Activated T-cell treated with anti-CD3 and anti-CD28 coated beads for 1 hour (primary cell): Measurements from ENCODE around the gene GAA.
"Not testable (repeated sequence)": the region's sequence is repeated elsewhere in the genome, so short reads cannot be mapped to it uniquely, and the experiment has no call there.

Source experiments
- DNase-seq: peaks from one replicate; pipeline ENCODE4 v3.0.0-alpha.2; 2020; ENCODE audit warnings: low read depth

Gene GAA

DNA sequence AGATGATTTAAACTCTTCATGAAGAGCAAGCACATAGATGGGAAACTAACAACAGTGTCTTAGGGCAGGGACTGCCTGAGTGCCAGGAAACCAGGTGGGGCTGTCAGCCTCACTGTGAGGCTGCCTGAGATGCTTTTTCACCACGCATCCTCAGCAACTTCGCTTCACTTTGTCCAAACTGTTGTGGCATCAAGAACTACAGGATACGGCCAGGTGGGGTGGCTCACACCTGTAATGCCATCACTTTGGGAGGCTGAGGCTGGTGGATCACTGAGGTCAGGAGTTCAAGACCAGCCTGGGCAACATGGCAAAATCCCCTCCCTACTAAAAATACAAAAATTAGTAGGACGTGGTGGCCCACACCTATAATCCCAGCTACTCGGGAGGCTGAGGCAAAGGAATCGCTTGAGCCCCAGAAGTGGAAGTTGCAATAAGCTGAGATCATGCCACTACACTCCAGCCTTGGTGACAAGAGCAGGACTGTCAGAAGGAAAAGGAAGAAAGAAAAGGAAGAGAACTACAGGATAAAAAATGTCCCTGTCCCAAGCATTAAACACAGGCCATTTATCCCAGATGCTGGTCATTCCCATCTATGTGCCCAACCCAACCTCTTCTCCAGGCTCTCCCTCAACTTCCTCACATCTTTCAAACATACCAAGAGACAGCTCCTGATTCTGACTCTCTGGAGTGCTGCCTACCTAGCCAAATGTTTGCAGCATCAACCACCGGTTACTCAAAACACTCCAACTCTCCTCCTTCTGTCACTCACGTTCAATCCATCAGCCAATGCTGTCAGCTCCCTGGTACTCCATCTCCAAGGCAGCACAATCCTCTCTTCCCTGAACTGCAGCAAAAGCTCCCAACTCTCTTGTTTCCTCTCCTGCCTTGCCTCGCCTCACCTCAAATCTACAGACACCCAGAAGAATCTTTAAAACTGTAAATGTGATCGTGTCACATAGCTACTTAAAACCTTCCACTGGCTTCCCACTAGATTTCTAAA, 44.0 kb downstream of the GAA start:
- DNase-seq, result no peak

DNA sequence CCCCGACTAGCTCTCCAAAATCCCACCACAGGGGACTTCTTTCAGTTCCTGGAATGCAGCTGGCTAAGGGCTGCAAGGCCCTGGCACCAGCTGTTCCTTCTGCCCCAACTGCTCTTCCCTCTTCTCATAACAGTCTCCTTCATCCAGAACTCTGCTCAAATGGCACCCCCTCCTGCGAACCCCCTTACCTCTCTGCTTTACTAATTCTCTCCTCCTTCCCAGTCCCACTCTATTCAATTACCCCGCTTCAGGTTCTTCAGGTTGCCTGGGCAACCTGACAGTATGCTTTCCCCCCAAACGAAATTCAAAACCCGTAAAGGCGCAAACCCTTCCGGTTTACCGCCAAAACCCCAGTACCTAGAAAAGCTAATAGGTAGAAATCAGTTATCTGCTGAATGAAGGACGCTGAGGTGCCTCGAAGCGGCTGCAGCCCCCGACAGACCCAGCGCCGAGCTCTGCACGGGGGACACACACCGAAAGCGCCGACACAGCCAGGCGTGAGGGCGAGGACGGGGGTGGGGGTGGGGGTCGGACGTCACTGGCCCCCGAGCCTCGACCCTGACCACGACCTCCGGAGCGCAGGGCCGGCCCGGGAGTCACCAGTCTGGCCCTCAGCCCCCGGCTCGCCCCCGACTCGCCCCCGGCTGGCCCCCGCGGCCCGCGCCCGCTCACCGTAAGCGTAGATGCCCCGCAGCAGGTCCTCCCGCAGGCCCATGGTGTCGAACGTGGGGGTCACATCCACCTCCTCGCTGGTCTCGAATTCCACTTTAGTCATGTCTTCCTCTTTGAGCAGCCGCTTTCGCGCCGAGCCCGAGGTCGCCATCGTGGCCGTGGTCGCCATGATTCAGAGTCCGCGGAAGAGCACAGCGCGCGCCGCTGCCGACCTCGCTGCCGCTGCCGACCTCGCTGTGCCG, 45.0 kb downstream of the GAA start:
- no peak for DNase-seq

DNA sequence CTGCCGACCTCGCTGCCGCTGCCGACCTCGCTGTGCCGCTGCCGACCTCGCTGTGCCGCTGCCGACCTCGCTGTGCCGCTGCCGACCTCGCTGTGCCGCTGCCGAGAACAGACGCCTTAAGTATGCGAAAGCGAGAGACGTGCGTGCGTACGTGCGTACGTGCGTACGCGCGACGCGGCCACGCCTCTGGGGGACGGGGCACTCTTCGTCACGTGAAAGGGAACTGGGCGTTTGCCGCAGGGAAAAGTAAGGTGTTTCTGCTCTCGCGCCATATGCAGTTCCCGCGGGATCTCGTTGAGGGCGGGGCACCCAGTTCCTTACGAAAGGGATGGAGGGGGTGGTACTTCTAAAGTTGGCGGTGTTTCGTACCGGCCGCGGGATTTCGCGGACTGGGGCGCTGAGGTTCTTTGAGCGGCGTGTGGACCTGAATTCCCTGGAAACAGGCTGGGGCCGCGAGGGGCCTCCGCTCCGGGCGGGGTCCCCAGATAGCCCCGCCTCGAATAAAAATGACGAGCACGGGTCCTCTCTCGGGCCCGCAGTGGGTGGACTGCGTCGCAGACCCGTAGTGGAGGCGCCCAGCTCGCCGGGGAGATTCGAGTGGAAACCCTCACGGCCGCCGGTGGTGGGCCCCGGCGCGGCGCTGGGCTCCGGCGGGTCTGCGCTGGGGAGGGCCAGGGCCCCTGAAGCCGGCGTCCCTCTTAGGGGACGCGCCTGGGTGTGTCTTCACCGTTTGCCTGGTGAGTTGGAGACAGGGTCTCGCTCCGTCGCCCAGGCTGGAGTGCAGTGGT, 45.8 kb downstream of the GAA start, which contains the start of gene EIF4A3:
Gene EIF4A3, minus strand, starts transcription at position 94 of the 788 bp plus-strand sequence. CDS start 167 bp downstream, outside the sequence.
- peak; percentile 92 for DNase-seq

DNA sequence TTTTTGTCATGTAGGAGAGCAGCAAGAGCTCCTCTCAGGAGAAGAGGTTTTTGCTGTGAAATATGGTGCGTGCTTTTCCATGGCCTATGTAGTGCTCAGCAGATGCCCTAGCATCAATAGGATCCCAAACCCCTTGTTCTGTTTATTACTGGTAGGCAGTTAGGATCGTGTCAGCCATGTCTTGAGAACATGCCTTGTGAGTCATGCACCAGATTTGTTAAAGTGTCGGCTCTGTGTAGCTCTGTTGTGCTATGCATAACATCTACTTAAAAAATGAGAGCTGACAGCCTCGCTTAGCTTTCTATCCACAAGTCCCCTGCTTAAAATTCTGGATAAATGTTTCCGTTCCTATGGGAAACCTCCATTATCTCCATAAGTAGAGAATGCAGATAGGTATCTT, 50.0 kb downstream of the GAA start:
- no peak for DNase-seq

DNA sequence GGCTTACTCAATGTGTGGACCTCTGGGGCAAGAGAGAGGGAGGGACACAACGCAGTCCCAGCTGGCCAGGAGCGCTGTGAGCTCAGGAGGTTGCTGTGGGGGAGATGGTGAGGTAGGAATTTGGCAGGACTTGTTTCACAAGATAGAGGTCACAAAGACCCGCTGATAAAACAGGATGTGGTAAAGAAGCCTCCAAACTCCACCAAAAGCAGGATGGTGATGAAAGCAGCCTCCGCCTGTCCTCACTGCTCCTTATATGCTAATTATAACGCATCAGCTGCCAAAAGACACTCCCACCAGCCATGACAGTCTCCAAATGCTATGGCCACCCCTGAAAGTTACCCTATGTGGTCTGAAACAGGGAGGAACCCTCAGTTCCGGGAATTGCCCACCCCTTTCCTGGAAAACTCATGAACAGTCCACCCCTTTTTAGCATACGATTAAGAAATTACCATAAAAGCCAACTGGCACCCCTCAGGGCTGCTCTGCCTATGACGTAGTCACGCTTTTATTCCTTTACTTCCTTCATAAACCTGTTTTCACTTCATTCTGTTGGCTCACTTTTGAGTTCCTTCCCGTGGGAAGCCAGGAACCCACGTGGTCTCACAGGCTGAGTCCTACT, 50.8 kb downstream of the GAA start:
- DNase-seq, result no peak

DNA sequence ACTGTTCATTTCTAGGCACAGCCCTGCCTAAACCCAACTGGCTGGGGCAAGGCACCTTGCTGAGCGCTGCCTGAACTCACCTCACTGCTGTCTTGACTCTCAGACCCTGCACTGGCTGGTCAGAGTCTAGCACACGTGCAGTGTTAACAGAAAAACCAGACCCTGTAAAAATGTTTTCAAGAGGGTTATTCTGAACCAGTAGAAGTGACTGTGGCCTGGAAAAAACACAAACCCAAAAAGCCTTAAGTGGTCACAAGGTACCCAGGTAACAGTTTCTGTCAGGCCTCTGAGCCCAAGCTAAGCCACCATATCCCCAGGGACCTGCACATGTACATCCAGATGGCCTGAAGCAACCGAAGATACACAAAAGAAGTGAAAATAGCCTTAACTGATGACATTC, 51.6 kb downstream of the GAA start:
- DNase-seq, result no peak

DNA sequence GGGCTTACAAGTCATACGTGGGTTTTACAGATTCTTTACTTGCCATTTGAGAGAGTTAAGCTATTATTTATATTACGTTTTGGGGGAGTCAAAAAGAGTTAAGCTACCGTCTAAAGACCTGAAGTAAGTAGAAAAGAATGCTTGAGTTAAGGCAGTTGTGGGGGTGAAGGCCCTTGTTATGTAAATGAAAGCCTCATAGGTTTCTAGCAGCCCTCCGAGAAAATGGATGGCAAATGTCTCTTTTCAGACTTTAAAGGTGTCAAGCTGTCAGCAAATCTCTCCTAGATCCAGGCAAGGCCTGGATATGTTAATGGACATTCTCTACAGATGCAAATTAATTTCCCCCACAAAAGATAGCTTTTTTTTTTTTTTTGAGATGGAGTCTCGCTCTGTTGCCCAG, 52.8 kb downstream of the GAA start:
- no peak for DNase-seq

DNA sequence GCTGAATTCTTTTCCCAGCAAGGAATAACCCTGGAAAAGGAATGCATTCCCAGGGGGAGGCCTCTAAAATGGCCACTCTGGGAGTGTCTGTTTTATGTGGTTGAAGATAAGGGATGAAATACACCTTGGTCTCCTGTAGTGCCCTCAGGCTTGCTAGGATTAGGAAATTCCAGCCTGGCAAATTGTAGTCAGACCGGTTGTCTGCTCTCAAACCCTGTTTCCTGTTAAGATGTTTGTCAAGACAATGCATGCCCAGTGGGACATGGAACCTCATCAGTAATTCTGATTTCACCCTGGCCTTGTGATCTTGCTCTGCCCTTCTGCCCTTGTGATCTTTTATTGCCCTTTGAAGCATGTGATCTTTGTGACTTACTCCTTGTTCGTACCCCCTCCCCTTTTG, 54.2 kb downstream of the GAA start:
- not testable (repeated sequence) for DNase-seq

DNA sequence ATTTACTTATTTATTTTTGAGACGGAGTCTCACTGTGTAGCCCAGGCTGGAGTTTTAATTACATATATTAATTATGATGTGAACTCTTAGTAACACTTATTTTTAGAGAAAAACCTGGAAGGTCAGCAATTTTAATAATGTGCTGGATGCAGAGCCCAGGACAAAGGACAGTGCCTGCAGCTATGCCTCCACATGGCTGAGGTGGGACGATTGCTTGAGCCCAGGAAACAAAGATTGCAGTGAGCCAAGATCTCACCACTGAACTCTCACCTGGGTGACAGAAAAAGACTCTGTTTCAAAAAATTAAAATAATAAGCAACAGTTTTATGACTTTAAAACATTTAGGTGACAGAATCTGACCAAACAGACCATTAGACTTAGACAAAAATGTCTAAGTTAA, 57.5 kb downstream of the GAA start:
- no peak for DNase-seq

DNA sequence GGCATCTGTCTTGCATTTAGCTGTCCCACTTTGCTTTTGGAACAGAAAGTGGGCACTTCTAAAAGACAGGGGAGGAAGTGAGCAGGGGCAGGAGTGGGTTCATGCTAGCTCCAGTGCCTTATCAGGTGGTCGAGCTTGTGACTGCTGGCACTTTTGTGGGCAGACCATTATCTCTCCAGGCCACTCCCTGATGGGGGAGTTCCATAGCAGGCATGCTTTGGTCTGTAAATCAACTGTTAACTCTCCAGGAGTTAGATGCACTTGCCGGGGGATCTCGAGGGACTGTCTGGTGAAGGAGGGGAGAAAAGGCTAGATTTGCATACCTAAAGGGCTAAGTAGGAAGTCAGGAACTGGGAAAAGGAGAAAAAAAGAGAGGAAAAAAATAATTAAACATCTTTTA, 59.2 kb downstream of the GAA start:
- no peak for DNase-seq

DNA sequence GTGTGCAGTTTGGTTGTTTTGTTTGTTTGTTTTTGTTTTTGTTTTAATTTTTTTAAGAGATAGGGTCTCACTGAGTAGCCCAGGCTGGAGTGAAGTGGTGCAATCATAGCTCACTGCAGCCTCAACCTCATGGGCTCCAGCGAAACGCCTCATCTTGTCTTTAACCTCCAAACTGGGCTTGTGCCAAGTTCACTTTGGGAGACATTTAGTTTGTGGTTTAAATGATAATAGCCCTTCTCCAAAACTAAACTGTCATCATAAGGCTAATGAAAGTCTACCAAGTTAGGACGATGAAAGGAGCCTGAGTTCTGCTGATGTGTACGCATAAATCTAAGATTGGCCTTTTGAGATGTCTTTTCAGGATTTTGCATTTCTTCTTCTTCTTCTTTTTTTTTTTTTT, 62.0 kb downstream of the GAA start:
- no peak for DNase-seq

DNA sequence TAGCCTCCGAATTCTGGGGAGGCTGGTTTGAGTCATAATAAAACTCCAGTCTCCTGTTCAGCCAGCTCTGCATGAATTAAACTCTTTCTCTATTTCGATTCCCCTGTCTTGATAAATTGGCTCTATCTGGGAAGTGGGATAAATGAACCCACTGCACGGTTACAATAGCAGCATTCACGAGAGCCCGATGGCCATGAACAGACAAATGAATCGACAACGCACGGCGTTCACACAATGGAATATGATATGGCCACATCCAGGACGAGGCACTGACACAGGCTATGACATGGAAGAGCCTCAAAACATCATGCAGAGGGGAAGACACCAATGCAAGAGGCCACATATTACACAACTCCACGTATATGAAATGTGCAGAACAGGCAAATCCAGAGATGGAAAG, 62.8 kb downstream of the GAA start:
- no peak for DNase-seq

DNA sequence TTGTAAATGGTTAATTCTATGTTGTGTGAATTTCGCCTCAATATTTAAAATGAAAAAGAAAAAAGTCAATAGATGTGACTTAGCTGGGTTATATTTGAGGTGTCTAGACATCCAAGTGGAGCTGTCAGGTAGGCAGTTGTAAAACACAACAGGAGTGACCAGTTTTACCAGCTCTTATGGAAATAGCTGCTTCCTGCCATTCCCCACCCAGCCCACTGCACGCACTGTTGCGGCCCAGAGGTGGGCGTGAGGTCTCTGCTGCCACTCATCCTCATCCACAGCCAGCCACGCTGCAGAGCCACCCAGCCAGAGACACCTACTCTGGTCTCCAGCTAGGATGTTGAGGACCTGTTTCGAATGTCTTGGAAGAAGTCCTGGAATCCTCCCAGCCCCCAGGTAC, 65.1 kb downstream of the GAA start:
- no peak for DNase-seq

DNA sequence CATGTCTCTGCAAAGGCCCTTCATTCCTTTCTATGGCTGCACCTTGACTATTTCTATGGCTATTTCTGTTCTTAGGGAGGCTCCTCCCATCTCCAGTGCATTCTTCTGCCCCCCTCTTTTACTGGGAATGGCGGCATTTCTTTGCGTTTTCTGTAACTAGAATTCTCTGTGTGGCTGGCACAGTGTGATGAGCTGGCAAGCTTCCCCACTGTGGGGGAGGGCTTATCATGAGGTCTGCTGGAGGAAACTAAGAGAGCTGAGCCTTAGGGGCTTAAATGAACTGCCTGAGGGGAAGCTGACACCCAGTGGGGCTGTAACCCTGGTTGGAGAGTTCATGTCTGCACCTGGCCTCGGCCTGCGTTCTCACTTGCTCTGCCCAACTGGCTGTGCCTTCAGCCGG, 67.0 kb downstream of the GAA start:
- no peak for DNase-seq

DNA sequence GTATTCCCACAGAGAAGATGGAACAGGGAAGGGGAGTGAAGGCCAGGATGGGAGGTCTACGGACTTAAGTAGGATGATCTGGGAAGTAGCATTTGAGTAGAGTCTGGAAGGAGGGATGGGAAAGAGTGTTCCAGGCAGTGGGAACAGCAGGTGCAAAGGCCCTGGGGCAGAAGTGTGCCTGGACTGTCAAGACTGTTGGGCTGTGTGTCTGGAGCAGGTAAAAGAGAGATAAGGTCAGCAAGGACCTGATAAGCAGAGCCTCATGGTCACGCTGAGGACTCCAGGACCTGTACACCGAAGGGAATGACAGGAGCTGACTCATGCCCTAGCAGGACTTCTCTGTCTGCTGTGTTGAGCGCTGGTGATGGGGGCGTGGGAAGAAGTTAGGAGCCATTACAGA, 67.7 kb downstream of the GAA start:
- DNase-seq, result no peak
